ENCODE results near the gene GGT6. TPM values are rescaled to one million over a fixed set of nuclear protein-coding genes. Genes with fewer than 3 reads are reported as not detected.

GGT6 gene
- total RNA-seq, 4 donors from 2014 or later = 214 to 308 (median 283) TPM

DNA sequence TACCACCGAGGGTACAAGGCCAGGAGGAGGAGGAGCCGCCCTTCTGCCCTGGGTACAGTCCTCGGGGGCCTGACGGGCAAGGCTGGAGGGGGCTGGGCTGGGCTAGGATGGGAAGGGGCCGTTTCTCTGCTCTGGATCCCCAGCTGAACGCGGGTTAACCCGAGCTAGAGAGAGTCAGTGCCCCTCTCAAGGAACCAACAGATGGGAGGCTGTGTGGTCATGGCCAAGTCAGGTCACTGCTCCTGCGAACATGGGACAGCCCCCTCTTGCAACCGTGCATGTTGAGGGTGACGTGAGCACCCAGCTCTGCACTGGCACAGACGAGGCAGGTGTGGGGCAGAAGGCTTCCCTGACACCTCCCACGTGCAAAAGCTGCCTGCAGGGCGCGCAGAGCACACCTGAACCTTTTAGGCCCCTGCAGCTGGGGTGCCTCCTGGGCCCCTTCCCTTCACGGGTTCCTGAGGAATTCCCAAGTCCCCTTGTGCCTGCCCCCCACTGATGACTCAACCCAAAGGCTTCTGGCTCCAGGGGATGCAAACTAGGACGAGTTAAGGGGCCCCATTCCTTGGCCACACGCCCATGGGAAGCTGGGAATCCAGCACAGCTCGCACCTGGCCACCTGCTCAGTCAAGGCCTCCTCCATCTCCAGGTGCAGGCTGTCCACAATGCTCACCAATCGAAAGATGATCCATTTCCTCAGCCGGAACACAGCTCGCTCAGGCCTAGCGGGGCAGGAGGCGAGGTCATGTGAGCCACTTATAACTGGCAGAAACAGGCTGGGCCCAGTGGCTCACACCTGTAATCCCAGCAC is 11.5 kb downstream of the GGT6 start:
- intact Hi-C loops (cut with DNase I; ENCODE audit: low total_unique reads) (no loop called here), in situ Hi-C loops (cut with MboI; ENCODE audit: low pct_ligation_motif_present in 1 of 4, low pct_unique_long_range_greater_than_20kb in 1 of 4, low sequenced_read_pairs in 3 of 4) (no loop called here)
- no peak overlapping the region for H3K4me3 ChIP-seq
- WGBS, 2 donors (ENCODE audit: low coverage in 1 of 2) = 85% methylated on average over 23 of the region's 24 CpGs; no CpG with 5 or more reads in 1 of the 2 donors
- peaks cover 0 to 3% (median 3%) of the 10 kb centered on the region in 4 donors for H3K4me1 ChIP-seq
- no peak for TF ChIP-seq EP300 (IDR thresholded peaks at IDR 0.05; ENCODE audit: low read depth)
- TF ChIP-seq POLR2A (IDR thresholded peaks at IDR 0.05) = no peak
- TF ChIP-seq POLR2AphosphoS5 (IDR thresholded peaks at IDR 0.05) = no peak
- no peak for TF ChIP-seq CTCF (IDR thresholded peaks at IDR 0.05)
- H3K27ac ChIP-seq = no peak overlapping the region
- no peaks in the 10 kb centered on the region for H3K9me3 ChIP-seq
- H3K27me3 ChIP-seq = no peaks in the 10 kb centered on the region
- DNase-seq = no peak
- peaks cover 0 to 45% (median 15%) of the 10 kb centered on the region in 4 donors for H3K36me3 ChIP-seq

- peaks cover 0 to 45% (median 15%) of the 10 kb centered on the region in 4 donors for H3K36me3 ChIP-seq
These were observed 12.3 kb downstream of the GGT6 start for GRCh38 chr17:4548061-4548461.

DNA sequence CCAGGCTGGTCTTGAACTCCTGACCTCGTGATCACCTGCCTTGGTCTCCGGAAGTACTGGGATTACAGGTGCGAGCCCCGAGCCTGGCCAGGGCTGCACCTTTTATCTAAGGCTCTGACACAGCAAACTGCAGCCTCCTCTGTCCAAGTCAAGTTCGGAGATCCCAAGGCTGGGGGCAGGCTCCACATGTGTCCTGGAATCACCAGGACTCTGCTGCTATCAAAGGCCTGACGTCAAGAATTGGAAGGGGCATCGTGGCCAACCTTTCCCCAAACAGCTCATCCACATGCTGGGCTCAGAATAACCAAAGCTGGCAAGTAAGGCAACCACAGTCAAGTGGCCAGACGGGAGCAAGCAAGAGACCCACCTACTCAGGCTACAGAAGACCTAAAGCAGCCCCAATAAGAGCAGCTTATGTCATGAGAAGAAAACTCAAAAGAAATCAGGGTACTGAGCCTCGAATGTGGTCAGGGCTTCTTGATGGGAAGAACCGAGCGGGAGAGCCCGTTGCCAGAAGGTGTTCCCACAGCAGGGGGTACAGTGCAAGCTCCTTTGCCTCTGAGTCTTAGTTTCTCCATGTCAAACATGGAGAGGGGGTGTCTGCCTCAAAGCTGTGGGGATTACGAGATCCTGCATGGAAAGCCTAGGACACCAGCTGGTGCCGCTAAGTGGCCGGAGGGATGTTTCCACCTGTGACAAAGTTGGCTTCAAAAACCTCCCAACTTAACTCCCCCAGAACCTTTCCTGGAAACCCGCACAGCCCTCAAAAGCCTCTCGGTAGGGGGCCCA is 13.1 kb downstream of the GGT6 start:
- 90% methylated on average over 2 to 17 of the region's 17 CpGs for WGBS, 2 donors (ENCODE audit: low coverage in 1 of 2)
- TF ChIP-seq POLR2AphosphoS5 (IDR thresholded peaks at IDR 0.05) = no peak
- TF ChIP-seq CTCF (IDR thresholded peaks at IDR 0.05) = no peak
- no peak for TF ChIP-seq EP300 (IDR thresholded peaks at IDR 0.05; ENCODE audit: low read depth)
- no peak for TF ChIP-seq POLR2A (IDR thresholded peaks at IDR 0.05)
- no peaks in the 10 kb centered on the region for H3K4me1 ChIP-seq
- intact Hi-C loops (cut with DNase I; ENCODE audit: low total_unique reads) = no loop called here
- H3K27me3 ChIP-seq = no peaks in the 10 kb centered on the region
- no peaks in the 10 kb centered on the region for H3K9me3 ChIP-seq
- H3K36me3 ChIP-seq = peaks cover 0 to 51% (median 15%) of the 10 kb centered on the region in 4 donors
- DNase-seq = no peak
- no peak overlapping the region for H3K4me3 ChIP-seq
- in situ Hi-C loops (cut with MboI; ENCODE audit: low pct_ligation_motif_present in 1 of 4, low pct_unique_long_range_greater_than_20kb in 1 of 4, low sequenced_read_pairs in 3 of 4) = no loop called here
- no peak overlapping the region for H3K27ac ChIP-seq

More at GRCh38 chr17:4548061-4548461, 12.3 kb downstream of the GGT6 start:
- in situ Hi-C loops (cut with MboI; ENCODE audit: low pct_ligation_motif_present in 1 of 4, low pct_unique_long_range_greater_than_20kb in 1 of 4, low sequenced_read_pairs in 3 of 4) = no loop called here
- no peaks in the 10 kb centered on the region for H3K4me1 ChIP-seq
- intact Hi-C loops (cut with DNase I; ENCODE audit: low total_unique reads) = no loop called here
- WGBS, 2 donors (ENCODE audit: low coverage in 1 of 2) = 94% methylated on average over 17 of the region's 18 CpGs; no CpG with 5 or more reads in 1 of the 2 donors
- no peak for DNase-seq
- H3K9me3 ChIP-seq = no peaks in the 10 kb centered on the region
- H3K4me3 ChIP-seq = no peak overlapping the region
- no peaks in the 10 kb centered on the region for H3K27me3 ChIP-seq
- no peak for TF ChIP-seq EP300 (IDR thresholded peaks at IDR 0.05; ENCODE audit: low read depth)
- TF ChIP-seq CTCF (IDR thresholded peaks at IDR 0.05) = no peak
- TF ChIP-seq POLR2AphosphoS5 (IDR thresholded peaks at IDR 0.05) = no peak
- TF ChIP-seq POLR2A (IDR thresholded peaks at IDR 0.05) = no peak
- no peak overlapping the region for H3K27ac ChIP-seq
